Measurements from ENCODE around the gene HSD17B14.

GRCh38 chr19:48770734-48771472, 65.4 kb downstream of the HSD17B14 start:
- TF ChIP-seq CTCF (conservative IDR thresholded peaks at IDR 0.05 in 1 of 2, IDR thresholded peaks at IDR 0.05 in 1 of 2; ENCODE audit: extremely low read depth in 1 of 2, insufficient read depth in 1 of 2, low read depth in 1 of 2, low read length in 2 of 2): no peak
- TF ChIP-seq EZH2 (IDR thresholded peaks at IDR 0.05; ENCODE audit: borderline replicate concordance, low read length): no peak
